Natural killer cell (primary cell): ENCODE data around the gene LRRC2. TPM values are rescaled to one million over a fixed set of nuclear protein-coding genes. Genes with fewer than 3 reads are reported as not detected.

Experiments used
- ATAC-seq, 3 donors: fragments of 150-1000 bp in 2 of 3; fragments of 200-7000 bp in 1 of 3; cut with Tn5 transposase; 1 replicate in 1 of 3; 2 replicates in 2 of 3; pipeline ENCODE4 v1.10.0; 2021; ENCODE audit warnings: mild to moderate bottlenecking in 2 of 3, moderate library complexity in 2 of 3
- DNase-seq, 2 donors: peaks; one replicate each; pipeline versions ENCODE4 v3.0.0 to v3.0.0-alpha.2; 2013 to 2021; ENCODE audit warnings: mixed read lengths in 1 of 2
- H3K27ac ChIP-seq: one replicate; pipeline ENCODE4 v1.5.1; 2013; ENCODE audit warnings: mild to moderate bottlenecking, low read length
- H3K27me3 ChIP-seq: one replicate; pipeline ENCODE4 v1.6.1; 2013; ENCODE audit warnings: low read length; ENCODE audit not compliant: control insufficient read depth, insufficient read depth
- H3K36me3 ChIP-seq: one replicate; pipeline ENCODE4 v1.6.1; 2013; ENCODE audit warnings: low read length; ENCODE audit not compliant: control insufficient read depth, insufficient read depth
- H3K4me1 ChIP-seq: one replicate; pipeline ENCODE4 v1.6.1; 2013; ENCODE audit warnings: low read length; ENCODE audit not compliant: control insufficient read depth, insufficient read depth
- H3K4me3 ChIP-seq: one replicate; pipeline ENCODE4 v1.5.1; 2013; ENCODE audit warnings: low read length
- H3K9me3 ChIP-seq: one replicate; pipeline ENCODE4 v1.6.1; 2013; ENCODE audit warnings: low read length; ENCODE audit not compliant: control insufficient read depth, insufficient read depth
- H3K27ac Mint-ChIP-seq, 2 donors: one replicate each; pipeline ENCODE4 v1.8.0; 2022; ENCODE audit warnings: mild to moderate bottlenecking in 2 of 2, mixed read lengths in 2 of 2, moderate library complexity in 1 of 2
- H3K27me3 Mint-ChIP-seq, 2 donors: one replicate each; pipeline ENCODE4 v1.8.0; 2022; ENCODE audit warnings: low read depth in 2 of 2, mixed read lengths in 2 of 2
- H3K36me3 Mint-ChIP-seq: one replicate; pipeline ENCODE4 v1.8.0; 2022; ENCODE audit warnings: mixed read lengths
- H3K4me1 Mint-ChIP-seq, 2 donors: one replicate each; pipeline ENCODE4 v1.8.0; 2022; ENCODE audit warnings: mixed read lengths in 2 of 2
- H3K4me3 Mint-ChIP-seq: one replicate; pipeline ENCODE4 v1.8.0; 2022; ENCODE audit warnings: mild to moderate bottlenecking, moderate library complexity, mixed read lengths
- H3K9me3 Mint-ChIP-seq, 2 donors: one replicate each; pipeline ENCODE4 v1.8.0; 2022; ENCODE audit warnings: mixed read lengths in 2 of 2
- WGBS: methylation state at CpG from one replicate; pipeline ENCODE4 v1.1.7; 2013; ENCODE audit warnings: missing lambda C conversion rate; ENCODE audit not compliant: insufficient coverage; 5-methylcytosine and 5-hydroxymethylcytosine counted together
- intact Hi-C: fragments of 100-400 bp; cut with micrococcal nuclease; formaldehyde crosslinking; loops from one replicate; pipeline ENCODE4 v1.14.2; 2022
- total RNA-seq, 4 donors: library from RNA; stranded (reverse); fragments of 120-200 nt in 1 of 4; gene quantifications; one replicate each; pipeline versions ENCODE4 v1.2.3 to v1.2.4, GENCODE V29; 2013 to 2022
- TF ChIP-seq, protein P1 (sequence below): fragments of 200-600 bp; IDR thresholded peaks from one replicate; pipeline ENCODE4 v1.8.0; 2022; ENCODE audit warnings: antibody characterized with exemption

Gene LRRC2
- total RNA-seq, 3 donors from 2014 or later (not counting 1 experiment from before 2014, with no cell fraction given) = 0.18 TPM; not detected in 2

DNA sequence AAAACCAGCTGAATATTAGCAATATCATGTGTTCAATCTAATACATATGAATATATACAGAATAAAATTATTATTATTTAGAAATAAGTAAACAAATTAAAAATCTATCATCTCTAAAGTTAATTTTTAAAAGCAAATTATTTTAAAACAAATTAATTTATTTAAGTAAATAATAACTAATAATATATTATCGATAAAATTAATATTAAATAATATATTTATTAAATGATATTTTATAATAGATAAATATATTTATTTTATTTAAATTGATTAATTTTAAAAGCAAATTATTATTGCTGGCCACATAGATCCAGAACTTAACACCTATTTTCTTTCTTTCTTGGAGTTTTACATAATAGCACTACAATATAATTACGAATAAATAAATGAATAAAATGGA is 46.1 kb downstream of the LRRC2 start:
- ATAC-seq = no peak
- Mint-ChIP-seq H3K4me3 (no peak overlapping the region), H3K27me3 (peaks cover 0 to 14% of the 10 kb centered on the region in 2 donors), H3K36me3 (no peaks in the 10 kb centered on the region), H3K4me1 (peaks cover 0 to 6% of the 10 kb centered on the region in 2 donors), H3K27ac (no peak overlapping the region), H3K9me3 (no peaks in the 10 kb centered on the region)
- no peaks in the 10 kb centered on the region for H3K27me3 ChIP-seq
- H3K9me3 ChIP-seq = no peaks in the 10 kb centered on the region
- DNase-seq = no peak
- no peak overlapping the region for H3K4me3 ChIP-seq
- TF ChIP-seq, protein P1, sequence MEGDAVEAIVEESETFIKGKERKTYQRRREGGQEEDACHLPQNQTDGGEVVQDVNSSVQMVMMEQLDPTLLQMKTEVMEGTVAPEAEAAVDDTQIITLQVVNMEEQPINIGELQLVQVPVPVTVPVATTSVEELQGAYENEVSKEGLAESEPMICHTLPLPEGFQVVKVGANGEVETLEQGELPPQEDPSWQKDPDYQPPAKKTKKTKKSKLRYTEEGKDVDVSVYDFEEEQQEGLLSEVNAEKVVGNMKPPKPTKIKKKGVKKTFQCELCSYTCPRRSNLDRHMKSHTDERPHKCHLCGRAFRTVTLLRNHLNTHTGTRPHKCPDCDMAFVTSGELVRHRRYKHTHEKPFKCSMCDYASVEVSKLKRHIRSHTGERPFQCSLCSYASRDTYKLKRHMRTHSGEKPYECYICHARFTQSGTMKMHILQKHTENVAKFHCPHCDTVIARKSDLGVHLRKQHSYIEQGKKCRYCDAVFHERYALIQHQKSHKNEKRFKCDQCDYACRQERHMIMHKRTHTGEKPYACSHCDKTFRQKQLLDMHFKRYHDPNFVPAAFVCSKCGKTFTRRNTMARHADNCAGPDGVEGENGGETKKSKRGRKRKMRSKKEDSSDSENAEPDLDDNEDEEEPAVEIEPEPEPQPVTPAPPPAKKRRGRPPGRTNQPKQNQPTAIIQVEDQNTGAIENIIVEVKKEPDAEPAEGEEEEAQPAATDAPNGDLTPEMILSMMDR = no peak
- H3K27ac ChIP-seq = no peak overlapping the region
- intact Hi-C loops = no loop called here
- no peaks in the 10 kb centered on the region for H3K36me3 ChIP-seq
- WGBS = no CpG with 5 or more reads among the region's 2 CpGs
- no peaks in the 10 kb centered on the region for H3K4me1 ChIP-seq

DNA sequence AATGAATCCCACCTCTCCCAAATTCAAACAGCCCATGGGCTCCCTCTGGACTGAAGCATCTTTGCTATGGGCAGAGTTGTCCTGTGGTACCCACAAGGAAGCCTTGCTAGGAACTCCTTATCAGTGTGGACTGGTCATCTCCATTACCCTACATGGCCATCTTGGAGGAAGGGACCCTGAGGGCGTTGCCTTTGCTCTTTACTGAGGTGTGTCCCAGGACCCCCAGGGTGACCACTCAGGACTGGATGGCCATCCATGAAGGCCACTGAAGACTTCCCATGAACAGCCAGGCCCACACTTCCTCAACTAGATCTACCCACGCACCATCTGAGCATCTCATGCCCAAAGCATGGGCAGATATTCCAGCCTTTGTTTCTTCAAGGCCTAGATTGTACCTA is 48.3 kb downstream of the LRRC2 start:
- Mint-ChIP-seq H3K27ac (no peak overlapping the region), H3K4me1 (peaks cover 0 to 6% of the 10 kb centered on the region in 2 donors), H3K27me3 (peaks cover 0 to 10% of the 10 kb centered on the region in 2 donors), H3K4me3 (no peak overlapping the region), H3K36me3 (no peaks in the 10 kb centered on the region), H3K9me3 (no peaks in the 10 kb centered on the region)
- DNase-seq (no peak), ATAC-seq (peak in 1 of 3 donors; percentile 17)
- no peaks in the 10 kb centered on the region for H3K4me1 ChIP-seq
- H3K27me3 ChIP-seq = no peaks in the 10 kb centered on the region
- intact Hi-C loops = no loop called here
- TF ChIP-seq, protein P1 = no peak
- H3K4me3 ChIP-seq = no peak overlapping the region
- 88% methylated on average over 2 of the region's 2 CpGs for WGBS
- no peak overlapping the region for H3K27ac ChIP-seq
- H3K36me3 ChIP-seq = no peaks in the 10 kb centered on the region
- no peaks in the 10 kb centered on the region for H3K9me3 ChIP-seq

DNA sequence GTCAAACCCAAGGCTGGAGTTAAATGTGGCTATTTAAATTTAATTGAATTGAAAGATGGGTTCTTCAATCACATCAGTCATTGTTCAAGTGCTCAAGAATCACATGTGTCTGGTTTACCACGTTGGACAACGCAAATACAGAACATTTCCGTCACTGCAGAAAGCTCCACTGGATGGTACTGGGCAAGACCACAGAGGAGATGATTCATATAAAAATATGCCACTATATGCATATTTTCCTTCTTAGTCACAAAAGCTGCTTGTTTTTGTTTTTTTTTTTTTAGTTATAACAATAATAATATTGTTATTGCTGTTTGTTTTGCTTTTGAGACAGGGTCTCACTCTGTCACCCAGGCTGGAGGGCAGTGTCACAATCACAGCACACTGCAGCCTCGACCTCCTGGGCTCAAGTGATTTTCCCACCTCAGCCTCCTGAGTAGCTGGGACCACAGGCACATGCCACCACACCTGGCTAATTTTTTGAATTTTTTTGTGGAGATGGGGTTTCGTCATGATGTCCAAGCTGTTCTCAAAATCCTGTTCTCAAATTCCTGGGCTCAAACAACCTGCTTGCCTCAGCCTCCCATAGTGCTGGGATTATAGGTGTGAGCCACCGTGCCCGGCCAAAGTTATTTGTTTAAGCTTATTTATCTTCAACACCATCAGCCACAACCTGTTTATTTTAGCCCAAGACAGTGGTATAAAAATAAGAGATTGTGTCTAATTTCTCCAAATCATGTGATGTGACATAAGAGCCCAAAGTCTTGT is 48.9 kb downstream of the LRRC2 start:
- intact Hi-C loops = no loop called here
- Histone ChIP-seq H3K27ac (no peak overlapping the region), H3K36me3 (no peaks in the 10 kb centered on the region), H3K4me1 (no peaks in the 10 kb centered on the region), H3K4me3 (no peak overlapping the region), H3K9me3 (no peaks in the 10 kb centered on the region), H3K27me3 (no peaks in the 10 kb centered on the region)
- Mint-ChIP-seq H3K36me3 (no peaks in the 10 kb centered on the region), H3K27me3 (peaks cover 5 to 13% of the 10 kb centered on the region in 2 donors), H3K9me3 (no peaks in the 10 kb centered on the region), H3K4me3 (no peak overlapping the region), H3K4me1 (peaks cover 0 to 6% of the 10 kb centered on the region in 2 donors), H3K27ac (peak overlapping the region in 1 of 2 donors; percentile 48)
- ATAC-seq = peak in 2 of 3 donors; percentile 72 to 76
- 52% methylated on average over 5 of the region's 7 CpGs for WGBS
- TF ChIP-seq, protein P1 = no peak
- no peak for DNase-seq
